Mononuclear cell (primary cell): ENCODE measurements around the gene TCHP. TPM values are rescaled to one million over a fixed set of nuclear protein-coding genes. Genes with fewer than 3 reads are reported as not detected.
"Not testable (repeated sequence)": the region's sequence is repeated elsewhere in the genome, so short reads cannot be mapped to it uniquely, and the experiment has no call there.

Experiments used
- H3K27me3 ChIP-seq: 2 replicates; pipeline ENCODE4 v1.6.0; 2011; ENCODE audit warnings: low read length, control low read depth; ENCODE audit not compliant: insufficient read depth
- H3K4me1 ChIP-seq: 2 replicates; pipeline ENCODE4 v1.5.1; 2011; ENCODE audit warnings: mild to moderate bottlenecking, low read length, control low read depth; ENCODE audit not compliant: insufficient read depth
- H3K4me3 ChIP-seq: 2 replicates; pipeline ENCODE4 v1.5.1; 2011; ENCODE audit warnings: mild to moderate bottlenecking, low read length, moderate library complexity
- H3K9me3 ChIP-seq: 2 replicates; pipeline ENCODE4 v1.5.1; 2011; ENCODE audit warnings: low read depth, mild to moderate bottlenecking, control low read depth, low read length
- total RNA-seq: library from RNA; depleted of rRNA; stranded (reverse); fragments of >200 nt; gene quantifications from one replicate; pipeline ENCODE4 v1.2.3, GENCODE V29; 2012

Gene TCHP
- total RNA-seq, 1 donor, result 7.9 TPM

DNA sequence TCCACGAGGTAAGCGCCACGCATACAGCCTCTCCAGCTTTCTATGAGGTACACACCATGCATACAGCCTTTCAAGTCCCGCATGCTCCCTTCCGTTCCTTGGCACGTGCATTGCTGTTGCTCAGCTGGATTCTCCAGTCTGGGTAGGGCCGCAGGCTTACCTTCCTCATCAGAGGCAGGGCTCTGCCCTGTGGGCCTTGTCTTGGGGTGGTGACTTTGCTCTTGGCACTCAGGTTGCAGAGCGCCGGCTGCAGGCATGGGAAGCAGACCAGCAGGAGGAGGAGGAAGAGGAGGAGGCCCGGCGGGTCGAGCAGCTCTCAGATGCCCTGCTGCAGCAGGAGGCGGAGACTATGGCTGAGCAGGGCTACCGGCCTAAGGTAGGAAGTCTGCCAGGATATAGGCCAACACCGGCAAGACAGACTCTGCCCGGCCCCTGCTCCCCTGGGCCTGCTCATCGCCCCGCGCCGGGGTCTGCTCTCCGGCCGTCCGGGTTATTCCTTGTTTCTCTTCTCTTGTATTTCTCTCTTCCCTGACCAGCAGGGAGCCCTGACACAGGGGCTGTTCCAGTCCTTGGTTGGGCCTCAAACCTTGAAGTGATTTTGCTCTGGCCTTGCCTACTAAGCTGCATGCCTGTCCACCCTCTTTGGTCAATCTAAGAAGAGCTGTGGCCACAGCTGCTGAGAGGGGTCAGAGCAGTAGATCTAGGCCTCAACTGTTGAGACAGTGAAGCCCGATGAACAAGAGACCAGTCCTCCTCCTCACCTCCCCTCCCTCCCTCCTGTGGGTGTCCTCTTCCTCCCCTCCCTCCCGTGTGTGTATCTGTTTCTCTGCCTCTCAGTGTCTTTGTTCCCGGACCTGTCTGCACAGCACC lies 15.3 kb downstream of the TCHP start:
- no peaks in the 10 kb centered on the region for H3K4me1 ChIP-seq
- H3K27me3 ChIP-seq, result no peaks in the 10 kb centered on the region
- no peak overlapping the region for H3K4me3 ChIP-seq
- no peaks in the 10 kb centered on the region for H3K9me3 ChIP-seq

DNA sequence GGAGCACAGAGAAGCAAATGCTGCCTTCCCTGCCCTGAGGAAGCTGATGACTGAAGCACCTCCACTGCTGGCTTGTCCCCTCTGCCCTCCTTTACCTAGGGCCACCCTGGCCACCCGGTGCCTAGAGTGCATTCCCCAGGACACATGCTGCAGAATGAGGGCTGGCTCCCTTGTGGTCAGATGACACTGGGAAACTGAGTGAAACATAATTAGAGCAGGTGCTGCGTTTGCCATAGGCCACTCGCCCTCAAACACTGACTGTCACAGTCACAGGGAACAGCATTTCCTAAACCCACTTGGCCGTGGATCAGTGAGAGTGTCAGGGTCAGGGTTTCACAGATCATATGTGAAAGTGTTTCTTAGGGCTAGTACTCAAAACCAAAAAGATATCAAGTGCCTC lies 16.0 kb downstream of the TCHP start:
- Histone ChIP-seq H3K27me3 (no peaks in the 10 kb centered on the region), H3K4me3 (no peak overlapping the region), H3K4me1 (no peaks in the 10 kb centered on the region), H3K9me3 (no peaks in the 10 kb centered on the region)

DNA sequence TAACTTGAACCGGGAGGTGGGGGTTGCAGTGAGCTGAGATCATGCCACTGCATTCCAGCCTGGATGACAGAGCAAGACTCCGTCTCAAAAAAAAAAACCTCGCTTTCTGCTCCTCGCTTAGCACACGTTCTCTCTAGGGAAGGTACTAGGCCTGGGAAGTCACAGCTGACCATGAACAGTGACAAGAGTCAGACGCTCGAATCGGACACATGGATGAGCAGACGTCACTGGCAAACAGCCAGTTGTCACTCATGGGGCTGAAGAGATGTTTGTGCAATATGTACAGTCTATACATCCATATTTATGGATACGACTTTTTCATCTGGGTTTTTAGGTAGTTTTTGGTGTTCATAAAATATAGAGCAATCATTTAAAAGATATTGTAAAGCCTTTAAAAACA lies 19.4 kb downstream of the TCHP start:
- Histone ChIP-seq H3K27me3 (no peaks in the 10 kb centered on the region), H3K9me3 (no peaks in the 10 kb centered on the region), H3K4me3 (no peak overlapping the region), H3K4me1 (no peaks in the 10 kb centered on the region)

DNA sequence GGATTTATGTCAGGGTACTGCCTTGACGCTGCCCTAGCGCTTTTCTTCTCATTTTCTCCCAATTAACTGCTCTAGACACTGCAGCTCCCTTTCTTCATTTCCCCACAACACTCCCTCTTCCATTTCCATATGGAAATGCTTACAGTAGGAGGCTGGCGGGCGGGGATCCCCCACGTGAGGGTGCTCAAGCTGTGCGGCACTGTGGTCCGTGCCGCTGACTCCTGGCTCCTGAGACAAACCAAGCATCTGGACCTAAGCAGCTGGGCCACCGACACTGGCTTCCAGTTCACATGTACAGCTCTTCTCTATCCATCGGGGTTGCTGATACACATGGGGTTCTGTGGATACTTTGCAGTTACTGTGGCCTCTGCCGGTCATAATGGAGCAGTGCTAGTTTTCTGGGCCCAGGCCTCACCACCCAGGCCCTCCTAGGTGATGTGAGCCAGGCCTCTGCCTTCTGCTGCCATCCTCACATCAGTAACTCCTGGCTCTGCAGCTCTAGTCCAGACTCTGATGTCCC lies 20.2 kb downstream of the TCHP start:
- H3K4me1 ChIP-seq, result no peaks in the 10 kb centered on the region
- H3K4me3 ChIP-seq, result no peak overlapping the region
- H3K27me3 ChIP-seq, result no peaks in the 10 kb centered on the region
- H3K9me3 ChIP-seq, result no peaks in the 10 kb centered on the region

DNA sequence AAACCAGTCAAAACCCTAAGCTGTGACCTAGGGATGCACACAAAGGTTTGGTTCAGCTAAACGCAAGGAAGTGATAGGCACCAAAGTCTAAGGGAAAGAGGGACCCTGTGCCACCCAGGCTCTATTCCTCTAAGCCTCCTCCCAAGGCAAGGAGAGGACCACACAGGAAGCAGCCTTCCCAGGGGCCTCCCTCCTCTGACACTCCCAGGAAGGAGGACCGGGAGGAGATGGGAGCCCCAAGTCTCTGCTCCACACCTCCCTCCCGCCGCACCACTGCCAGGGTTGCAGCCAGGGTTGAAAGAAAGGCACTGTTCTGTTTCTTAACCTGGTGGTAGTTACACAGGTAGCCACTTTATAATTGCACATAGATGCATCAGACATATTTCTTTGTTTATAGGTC lies 21.9 kb downstream of the TCHP start:
- Histone ChIP-seq H3K27me3 (no peaks in the 10 kb centered on the region), H3K4me1 (no peaks in the 10 kb centered on the region), H3K9me3 (no peaks in the 10 kb centered on the region), H3K4me3 (no peak overlapping the region)

DNA sequence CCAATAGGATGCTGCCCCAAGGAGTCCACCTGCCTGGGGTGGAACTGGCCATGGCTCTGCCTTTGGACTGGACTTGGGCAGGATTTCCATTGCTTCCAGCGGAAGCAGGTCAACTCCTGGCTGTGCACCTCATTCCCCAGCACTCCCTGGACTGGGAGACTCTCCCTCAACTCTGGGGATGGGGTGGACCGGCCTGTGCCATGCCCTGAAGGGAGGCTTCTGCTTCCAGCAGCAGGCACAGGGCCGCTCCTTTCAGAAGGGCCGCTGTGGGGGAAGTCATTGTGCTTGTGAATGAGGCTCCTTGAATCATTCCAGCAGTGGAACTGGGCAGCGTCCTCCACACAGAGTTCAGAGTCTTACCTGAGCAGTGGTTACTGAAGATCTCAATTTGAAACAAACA lies 23.0 kb downstream of the TCHP start:
- Histone ChIP-seq H3K4me3 (no peak overlapping the region), H3K9me3 (no peaks in the 10 kb centered on the region), H3K4me1 (no peaks in the 10 kb centered on the region), H3K27me3 (no peaks in the 10 kb centered on the region)

DNA sequence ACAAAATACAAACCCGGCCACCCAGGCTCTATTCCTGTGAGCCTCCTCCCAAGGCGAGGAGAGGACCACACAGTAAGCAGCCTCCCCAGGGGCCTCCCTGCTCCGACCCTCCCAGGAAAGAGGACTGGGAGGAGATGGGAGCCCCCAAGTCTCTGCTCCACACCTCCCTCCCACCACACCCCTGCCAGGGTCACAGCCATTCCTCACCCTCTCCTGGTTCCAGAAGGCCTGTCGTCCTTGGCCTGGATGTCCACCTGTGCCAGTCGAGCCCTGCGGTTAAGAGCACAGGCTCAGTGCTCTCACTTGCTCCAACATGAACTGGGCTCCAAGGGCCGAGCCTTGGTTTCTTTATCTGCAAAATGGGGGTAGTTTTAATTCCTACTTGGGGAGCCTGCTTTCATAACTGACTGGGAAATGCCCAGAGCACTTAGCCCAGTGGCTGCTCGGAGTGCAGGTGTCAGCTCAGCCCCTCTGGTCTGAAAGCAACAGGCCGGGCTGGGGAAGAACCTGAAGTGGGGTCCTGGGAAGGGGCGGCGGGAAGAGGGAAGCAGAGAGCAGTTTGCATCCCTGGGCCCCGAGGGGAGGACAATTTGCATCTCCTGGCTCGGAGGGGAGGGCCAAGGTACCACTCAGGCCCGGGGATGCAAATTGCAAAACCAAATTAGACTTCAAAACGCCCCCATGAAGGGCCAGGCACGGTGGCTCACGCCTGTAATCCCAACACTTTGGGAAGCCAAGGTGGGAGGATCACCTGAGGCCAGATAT lies 23.6 kb downstream of the TCHP start:
- no peaks in the 10 kb centered on the region for H3K9me3 ChIP-seq
- no peaks in the 10 kb centered on the region for H3K4me1 ChIP-seq
- no peak overlapping the region for H3K4me3 ChIP-seq
- no peaks in the 10 kb centered on the region for H3K27me3 ChIP-seq

DNA sequence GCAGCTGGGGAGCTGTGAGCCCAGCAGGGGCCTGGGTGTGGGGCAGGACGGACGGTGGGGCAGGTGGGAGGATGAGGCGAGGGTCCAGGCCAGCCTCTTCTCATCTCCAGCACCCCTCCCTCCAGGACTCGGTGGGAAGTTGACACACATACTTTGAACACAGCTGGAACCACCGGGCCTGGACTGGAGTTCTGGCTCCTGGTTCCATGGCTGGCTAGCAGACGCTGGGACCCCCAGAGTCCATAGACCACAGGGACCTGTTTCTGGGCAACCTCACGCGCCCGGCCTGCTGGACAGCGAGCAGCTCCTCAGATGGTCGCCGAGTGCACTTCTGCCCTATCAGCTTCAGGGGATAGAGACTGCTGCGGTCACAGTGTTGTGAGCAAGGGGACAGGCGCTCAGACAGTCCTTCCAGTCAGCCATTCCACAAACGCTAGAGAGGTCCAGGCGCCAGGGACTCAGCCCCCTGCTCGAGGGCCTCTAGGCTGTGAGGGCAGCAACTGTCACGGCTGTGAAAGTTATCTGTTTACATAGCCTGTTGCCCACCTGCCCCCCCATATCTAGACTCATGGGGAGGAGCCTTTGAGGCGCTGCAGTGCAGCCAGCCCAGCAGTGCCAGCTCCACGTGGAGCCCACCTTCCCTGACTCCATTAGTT lies 25.2 kb downstream of the TCHP start:
- Histone ChIP-seq H3K27me3 (no peaks in the 10 kb centered on the region), H3K9me3 (no peaks in the 10 kb centered on the region), H3K4me1 (no peaks in the 10 kb centered on the region), H3K4me3 (no peak overlapping the region)

DNA sequence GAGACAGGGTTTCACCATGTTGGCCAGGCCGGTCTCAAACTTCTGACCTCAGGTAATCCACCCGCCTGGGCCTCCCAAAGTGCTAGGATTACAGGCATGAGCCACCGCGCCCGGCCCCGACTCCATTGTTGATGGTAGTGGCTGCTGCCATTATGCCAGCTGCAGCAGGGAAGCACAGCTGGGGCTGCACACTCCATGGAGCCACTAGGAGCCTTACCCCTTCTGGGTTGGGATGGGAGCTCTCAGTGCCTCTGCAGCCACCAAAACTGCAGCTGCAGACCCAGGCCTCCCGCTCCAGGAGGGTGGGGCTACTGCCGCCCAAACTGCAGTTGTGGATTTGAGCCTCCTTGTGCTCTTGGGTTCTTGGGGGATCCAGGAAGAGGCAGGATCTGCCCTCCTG lies 25.9 kb downstream of the TCHP start:
- Histone ChIP-seq H3K27me3 (no peaks in the 10 kb centered on the region), H3K4me3 (no peak overlapping the region), H3K9me3 (no peaks in the 10 kb centered on the region), H3K4me1 (no peaks in the 10 kb centered on the region)

DNA sequence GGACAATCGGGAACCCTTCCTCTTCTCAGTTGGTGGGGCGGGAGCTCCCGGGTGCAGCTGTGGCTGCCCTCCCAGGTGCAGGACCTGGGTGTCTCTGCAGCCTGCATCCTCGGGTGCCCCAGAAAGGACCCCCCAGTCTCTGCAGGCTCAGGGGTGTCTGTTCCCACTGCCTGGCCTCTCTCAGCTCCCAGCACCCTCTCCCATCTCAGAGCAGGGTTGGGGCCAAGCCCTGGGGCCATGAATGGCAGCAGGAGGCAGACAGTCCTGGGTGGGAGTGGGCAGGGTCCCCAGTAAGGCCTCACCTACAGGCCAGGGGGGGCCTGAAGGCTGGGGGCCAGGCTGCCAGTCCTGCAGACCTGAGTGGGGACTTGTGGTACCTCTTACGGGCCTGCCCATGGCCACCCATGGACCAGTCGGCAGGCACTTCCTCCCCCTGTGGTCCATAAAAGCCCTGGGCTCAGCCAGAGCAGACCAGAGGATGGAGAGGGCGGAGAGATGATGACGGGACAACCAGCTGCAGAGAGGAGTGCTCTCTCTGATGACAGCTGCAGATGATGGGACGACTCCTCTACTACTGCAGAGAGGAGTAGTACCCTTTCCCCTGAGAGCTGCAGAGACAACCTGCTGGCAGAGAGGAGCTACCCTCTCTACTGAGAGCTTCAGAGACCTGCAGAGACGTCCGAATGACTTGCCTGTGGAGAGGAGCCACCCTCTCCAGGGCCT lies 26.6 kb downstream of the TCHP start:
- H3K4me1 ChIP-seq, result no peaks in the 10 kb centered on the region
- no peaks in the 10 kb centered on the region for H3K9me3 ChIP-seq
- H3K27me3 ChIP-seq, result no peaks in the 10 kb centered on the region
- H3K4me3 ChIP-seq, result no peak overlapping the region

DNA sequence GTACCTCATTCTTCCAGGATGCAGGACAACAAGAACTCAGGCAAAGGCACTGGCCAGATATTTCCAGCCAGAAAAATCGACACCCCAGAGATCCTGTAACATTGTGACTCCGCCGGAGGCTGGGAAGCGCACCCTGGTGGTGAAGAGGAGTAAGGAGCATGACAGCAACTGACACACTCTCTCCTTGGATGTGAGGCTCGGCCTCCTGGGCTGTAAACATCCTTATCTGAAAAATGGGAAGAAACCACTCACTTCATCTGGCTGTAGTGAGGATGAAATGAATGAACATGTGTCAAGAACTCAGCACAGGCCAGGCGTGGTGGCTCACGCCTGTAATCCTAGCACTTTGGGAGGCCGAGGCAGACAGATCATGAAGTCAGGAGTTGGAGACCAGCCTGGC lies 27.5 kb downstream of the TCHP start:
- Histone ChIP-seq H3K4me3 (no peak overlapping the region), H3K4me1 (no peaks in the 10 kb centered on the region), H3K9me3 (no peaks in the 10 kb centered on the region), H3K27me3 (no peaks in the 10 kb centered on the region)

DNA sequence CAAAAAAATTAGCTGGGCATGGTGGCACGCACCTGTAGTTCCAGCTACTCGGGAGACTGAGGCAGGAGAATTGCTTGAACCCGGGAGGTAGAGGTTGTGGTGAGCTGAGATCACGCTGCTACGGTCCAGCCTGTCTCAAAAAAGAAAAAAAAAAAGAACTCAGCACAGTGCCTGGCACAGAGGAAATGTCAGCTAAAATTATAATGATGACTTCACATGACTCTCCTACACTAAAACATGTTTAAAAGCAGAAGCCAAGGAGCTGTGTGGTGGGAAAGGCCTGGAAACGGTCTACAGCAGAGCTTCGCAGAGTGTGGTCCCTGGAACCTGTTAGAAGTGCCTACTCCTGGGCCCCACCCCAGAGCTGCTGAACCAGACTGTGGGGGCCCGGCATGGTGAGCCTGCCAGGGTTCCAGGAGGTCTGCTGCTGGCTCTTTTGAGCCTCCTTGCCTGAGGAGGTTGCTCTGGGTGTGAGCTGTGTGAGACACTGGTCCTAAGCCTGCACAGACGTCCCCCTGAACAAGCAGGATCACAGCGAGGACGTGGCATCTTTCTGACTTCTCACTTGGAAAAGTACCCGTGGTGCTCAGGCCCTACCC lies 28.1 kb downstream of the TCHP start:
- Histone ChIP-seq H3K27me3 (no peaks in the 10 kb centered on the region), H3K4me3 (no peak overlapping the region), H3K9me3 (no peaks in the 10 kb centered on the region), H3K4me1 (no peaks in the 10 kb centered on the region)

DNA sequence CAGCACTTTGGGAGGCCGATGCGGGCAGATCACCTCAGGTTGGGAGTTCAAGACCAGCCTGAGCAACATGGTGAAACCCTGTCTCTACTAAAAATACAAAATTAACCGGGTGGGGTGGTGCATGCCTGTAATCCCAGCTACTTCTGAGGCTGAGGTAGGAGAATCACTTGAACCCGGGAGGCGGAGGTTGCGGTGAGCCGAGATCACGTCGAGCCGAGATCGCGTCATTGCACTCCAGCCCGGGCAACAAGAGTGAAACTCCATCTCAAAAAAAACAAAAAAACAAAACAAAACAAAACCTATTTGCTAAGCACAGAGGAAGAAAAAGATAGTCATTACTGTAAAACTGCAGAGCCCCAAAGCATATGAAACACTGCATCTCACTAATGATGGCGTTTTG lies 29.3 kb downstream of the TCHP start:
- H3K4me1 ChIP-seq, H3K27me3 ChIP-seq, H3K9me3 ChIP-seq, H3K4me3 ChIP-seq: not testable (repeated sequence)

DNA sequence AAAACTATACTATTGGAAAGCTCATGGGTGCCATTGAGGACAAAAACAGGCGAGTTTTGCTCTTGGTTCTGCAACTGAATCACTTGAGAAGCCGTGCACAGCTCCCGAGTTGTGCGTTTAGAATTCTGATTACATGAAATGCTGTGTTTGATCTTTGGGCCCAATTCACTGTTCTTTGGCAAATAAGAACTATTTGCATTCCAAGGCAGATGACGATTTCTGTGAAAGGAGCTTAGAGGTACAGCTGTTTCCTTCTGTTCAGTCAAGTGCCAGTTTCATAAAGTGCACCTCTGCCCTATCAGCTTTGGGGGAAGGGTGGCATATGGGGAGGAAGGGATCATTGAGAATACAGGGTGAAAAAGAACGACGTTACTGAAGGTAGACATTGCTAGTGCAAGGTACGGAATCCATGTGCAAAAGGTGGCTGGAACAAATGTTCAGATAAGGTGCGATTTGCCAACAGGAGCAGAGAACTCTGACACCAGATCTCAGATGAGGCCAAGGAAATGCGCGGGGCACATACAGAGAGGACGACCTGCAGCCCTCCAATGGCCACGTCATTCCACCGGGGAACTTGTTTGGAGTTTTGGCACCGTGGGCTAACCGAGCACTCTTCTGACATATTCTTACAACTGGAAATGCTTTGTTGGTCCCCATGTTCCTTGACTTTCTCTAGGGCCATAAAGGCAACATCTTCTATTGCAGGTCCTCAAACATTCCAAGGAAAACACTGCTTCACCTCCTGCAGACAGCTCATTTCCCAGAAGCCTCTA lies 30.1 kb downstream of the TCHP start:
- no peaks in the 10 kb centered on the region for H3K27me3 ChIP-seq
- H3K4me3 ChIP-seq, result no peak overlapping the region
- H3K4me1 ChIP-seq, result no peaks in the 10 kb centered on the region
- H3K9me3 ChIP-seq, result no peaks in the 10 kb centered on the region
